Midbrain (tissue), 1 donor: ENCODE results near the gene MS4A10.

Experiments used
- DNase-seq: peaks from one replicate; lab custom pipeline; 2025; lab: John Stamatoyannopoulos, UW

MS4A10 gene

GRCh38 chr11:60830478-60831142, 45.5 kb downstream of the MS4A10 start:
- no peak for DNase-seq

GRCh38 chr11:60831143-60831500, 46.0 kb downstream of the MS4A10 start:
- DNase-seq, result peak; percentile 85

- no peak for DNase-seq
Measured at GRCh38 chr11:60831501-60832079, 46.5 kb downstream of the MS4A10 start.

- no peak for DNase-seq
Measured at GRCh38 chr11:60834742-60835533, 49.8 kb downstream of the MS4A10 start.

- DNase-seq, result no peak
Measured at GRCh38 chr11:60835534-60835846, 50.4 kb downstream of the MS4A10 start.

- no peak for DNase-seq
Measured at GRCh38 chr11:60836866-60837515, 51.9 kb downstream of the MS4A10 start.

GRCh38 chr11:60838132-60838531, 53.0 kb downstream of the MS4A10 start:
- no peak for DNase-seq

- peak; percentile 6 for DNase-seq
Measured at GRCh38 chr11:60840470-60841430, 55.6 kb downstream of the MS4A10 start.

- DNase-seq, result peak; percentile 96
Measured at GRCh38 chr11:60841797-60842667, 56.9 kb downstream of the MS4A10 start, which contains the start of gene CCDC86. TSS of gene CCDC86 (plus strand) at chr11:60842113. CDS start at chr11:60842125, 12 bp downstream.

GRCh38 chr11:60842668-60843600, 57.8 kb downstream of the MS4A10 start:
- peak; percentile 2 for DNase-seq

GRCh38 chr11:60844045-60844869, 59.1 kb downstream of the MS4A10 start:
- DNase-seq, result no peak

- DNase-seq, result no peak
Measured at GRCh38 chr11:60844870-60845221, 59.7 kb downstream of the MS4A10 start.

- no peak for DNase-seq
Measured at GRCh38 chr11:60845338-60845737, 60.2 kb downstream of the MS4A10 start.

- DNase-seq, result no peak
Measured at GRCh38 chr11:60847281-60847680, 62.1 kb downstream of the MS4A10 start.

- DNase-seq, result no peak
Measured at GRCh38 chr11:60847896-60848295, 62.8 kb downstream of the MS4A10 start.

GRCh38 chr11:60848714-60849151, 63.6 kb downstream of the MS4A10 start:
- no peak for DNase-seq

GRCh38 chr11:60849641-60850520, 64.7 kb downstream of the MS4A10 start:
- DNase-seq, result no peak
